ENCODE results near the gene MYO18A. TPM values are rescaled to one million over a fixed set of nuclear protein-coding genes. Genes with fewer than 3 reads are reported as not detected.

MYO18A gene
- polyA plus RNA-seq, 1 donor (not counting 4 experiments of a cell fraction or from before 2014, with no cell fraction given): 20.0 TPM

DNA sequence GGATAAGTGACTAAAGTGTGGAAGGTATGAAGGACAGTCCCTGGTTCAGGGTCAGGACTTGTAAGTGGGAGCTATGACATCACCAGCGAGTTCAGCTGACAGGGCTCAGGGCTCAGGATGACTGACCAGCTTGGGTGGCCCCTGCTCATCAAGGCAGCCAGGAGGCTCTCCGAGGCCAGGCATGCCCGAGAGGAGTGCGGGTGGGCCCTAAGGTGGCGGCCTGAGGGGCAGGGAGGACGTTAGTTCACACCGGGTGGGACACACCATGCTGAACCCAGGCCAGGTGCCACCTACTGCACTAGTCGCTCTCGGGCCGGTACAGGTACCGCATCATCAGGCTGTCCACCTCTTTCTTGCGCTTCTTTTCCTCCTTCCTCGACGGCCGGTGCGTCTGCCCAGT is 100.8 kb downstream of the MYO18A start:
- no peak overlapping the region for H2AFZ ChIP-seq (ENCODE audit: control insufficient read depth, low read length)
- H3K9me1 ChIP-seq (ENCODE audit: control insufficient read depth, extremely low read depth, insufficient read depth, low read length): peaks cover 2% of the 10 kb centered on the region
- H3K9ac ChIP-seq (ENCODE audit: control insufficient read depth, extremely low read depth, insufficient read depth, low read length): no peak overlapping the region
- DNase-seq (ENCODE audit: low read depth, low spot score): no peak
- H3K4me3 ChIP-seq (ENCODE audit: control insufficient read depth in 2 of 3, extremely low read depth in 1 of 3, insufficient read depth in 2 of 3, low read depth in 1 of 3, low read length in 3 of 3): no peak overlapping the region
- H3K27ac ChIP-seq (ENCODE audit: control insufficient read depth, insufficient read depth, low read length): no peak overlapping the region
- FAIRE-seq: no peak
- peaks cover 23 to 28% of the 10 kb centered on the region in 2 experiments for H3K36me3 ChIP-seq (ENCODE audit: control insufficient read depth in 2 of 2, extremely low read depth in 1 of 2, insufficient read depth in 2 of 2, low read length in 2 of 2)
- no peak overlapping the region for H3K4me2 ChIP-seq (ENCODE audit: control insufficient read depth, extremely low read depth, insufficient read depth, low read depth, low read length)
- no peaks in the 10 kb centered on the region for H3K4me1 ChIP-seq (ENCODE audit: control insufficient read depth, extremely low read depth, insufficient read depth, low read length)
- no peak for TF ChIP-seq EZH2 (IDR thresholded peaks at IDR 0.05; ENCODE audit: low read length)
- H3K79me2 ChIP-seq (ENCODE audit: control insufficient read depth, insufficient read depth, low read length): no peaks in the 10 kb centered on the region
- no peaks in the 10 kb centered on the region for H3K9me3 ChIP-seq (ENCODE audit: control insufficient read depth, low read depth, low read length)
- no peaks in the 10 kb centered on the region for H4K20me1 ChIP-seq (ENCODE audit: control insufficient read depth, extremely low read depth, insufficient read depth, low read length)
- H3K27me3 ChIP-seq (ENCODE audit: control insufficient read depth, extremely low read depth, insufficient read depth, low read length): no peaks in the 10 kb centered on the region
- dilution Hi-C loops (cut with MboI; ENCODE audit: extremely low pct_ligation_motif_present, low sequenced_read_pairs): no loop called here

DNA sequence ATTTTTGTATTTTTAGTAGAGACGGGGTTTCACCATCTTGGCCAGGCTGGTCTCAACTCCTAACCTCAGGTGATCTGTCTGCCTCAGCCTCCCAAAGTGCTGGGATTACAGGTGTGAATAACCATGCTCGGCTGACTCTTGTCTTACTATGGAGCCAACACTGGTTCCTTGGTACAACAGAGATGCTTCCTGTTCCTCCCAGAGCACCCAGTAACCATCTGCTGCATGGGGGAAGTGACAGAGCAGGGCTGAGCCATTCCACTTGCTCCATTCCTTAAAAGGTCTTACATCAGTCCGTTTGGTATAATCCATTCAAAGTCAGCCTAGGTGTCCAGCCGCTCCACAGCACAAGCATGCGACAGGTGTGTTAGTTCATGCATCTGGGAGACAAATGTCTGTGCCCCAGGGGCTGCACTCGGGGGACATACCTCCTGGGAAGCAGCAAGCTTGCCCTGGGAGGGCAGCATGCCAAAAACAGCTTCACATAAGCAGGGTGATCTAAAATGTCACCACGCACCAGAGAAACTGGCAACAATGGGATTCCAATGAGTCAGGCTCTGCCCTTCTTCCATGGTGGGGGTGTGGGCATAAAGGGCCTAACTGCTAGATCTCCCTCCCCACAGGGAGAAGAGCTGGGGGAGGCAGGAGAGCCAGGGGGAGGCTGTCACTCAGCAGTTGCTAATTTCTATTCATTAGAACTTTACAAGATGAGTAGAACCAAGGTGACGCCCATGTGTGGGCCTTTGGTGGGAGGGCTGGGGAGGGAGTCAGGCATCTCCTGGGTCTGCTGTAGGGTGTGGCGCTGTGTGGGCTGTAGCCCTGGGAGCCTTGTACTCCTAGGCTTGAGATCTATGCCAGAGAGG is 101.8 kb downstream of the MYO18A start:
- H3K9me3 ChIP-seq (ENCODE audit: control insufficient read depth, low read depth, low read length): no peaks in the 10 kb centered on the region

More for the DNA sequence above, 101.8 kb downstream of the MYO18A start:
- TF ChIP-seq EZH2 (IDR thresholded peaks at IDR 0.05; ENCODE audit: low read length) (no peak), CTCF (optimal IDR thresholded peaks at IDR 0.05 in 1 of 3, IDR thresholded peaks at IDR 0.05 in 1 of 3, conservative IDR thresholded peaks at IDR 0.05 in 1 of 3; ENCODE audit: extremely low read depth in 1 of 3, insufficient read depth in 2 of 3, low read length in 3 of 3) (no peak)
- peaks cover 2% of the 10 kb centered on the region for H3K9me1 ChIP-seq (ENCODE audit: control insufficient read depth, extremely low read depth, insufficient read depth, low read length)
- no peak overlapping the region for H2AFZ ChIP-seq (ENCODE audit: control insufficient read depth, low read length)
- H3K4me1 ChIP-seq (ENCODE audit: control insufficient read depth, extremely low read depth, insufficient read depth, low read length): no peaks in the 10 kb centered on the region
- FAIRE-seq (no peak), DNase-seq (ENCODE audit: low read depth, low spot score) (no peak)
- no peaks in the 10 kb centered on the region for H3K27me3 ChIP-seq (ENCODE audit: control insufficient read depth, extremely low read depth, insufficient read depth, low read length)
- H3K27ac ChIP-seq (ENCODE audit: control insufficient read depth, insufficient read depth, low read length): no peak overlapping the region
- H3K79me2 ChIP-seq (ENCODE audit: control insufficient read depth, insufficient read depth, low read length): no peaks in the 10 kb centered on the region
- peaks cover 14 to 26% of the 10 kb centered on the region in 2 experiments for H3K36me3 ChIP-seq (ENCODE audit: control insufficient read depth in 2 of 2, extremely low read depth in 1 of 2, insufficient read depth in 2 of 2, low read length in 2 of 2)
- dilution Hi-C loops (cut with MboI; ENCODE audit: extremely low pct_ligation_motif_present, low sequenced_read_pairs): no loop called here
- no peak overlapping the region for H3K4me3 ChIP-seq (ENCODE audit: control insufficient read depth in 2 of 3, extremely low read depth in 1 of 3, insufficient read depth in 2 of 3, low read depth in 1 of 3, low read length in 3 of 3)
- H3K4me2 ChIP-seq (ENCODE audit: control insufficient read depth, extremely low read depth, insufficient read depth, low read depth, low read length): no peak overlapping the region
- no peak overlapping the region for H3K9ac ChIP-seq (ENCODE audit: control insufficient read depth, extremely low read depth, insufficient read depth, low read length)
- H4K20me1 ChIP-seq (ENCODE audit: control insufficient read depth, extremely low read depth, insufficient read depth, low read length): no peaks in the 10 kb centered on the region

All from keratinocyte (primary cell).